ENCODE measurements around the gene CCDC40. TPM values are rescaled to one million over a fixed set of nuclear protein-coding genes. Genes with fewer than 3 reads are reported as not detected.
"Not testable (repeated sequence)": the region's sequence is repeated elsewhere in the genome, so short reads cannot be mapped to it uniquely, and the experiment has no call there.

Gene CCDC40
- total and polyA plus RNA-seq, 2 donors (not counting 1 experiment from before 2014, with no cell fraction given): 0.63 to 3.2 TPM

DNA sequence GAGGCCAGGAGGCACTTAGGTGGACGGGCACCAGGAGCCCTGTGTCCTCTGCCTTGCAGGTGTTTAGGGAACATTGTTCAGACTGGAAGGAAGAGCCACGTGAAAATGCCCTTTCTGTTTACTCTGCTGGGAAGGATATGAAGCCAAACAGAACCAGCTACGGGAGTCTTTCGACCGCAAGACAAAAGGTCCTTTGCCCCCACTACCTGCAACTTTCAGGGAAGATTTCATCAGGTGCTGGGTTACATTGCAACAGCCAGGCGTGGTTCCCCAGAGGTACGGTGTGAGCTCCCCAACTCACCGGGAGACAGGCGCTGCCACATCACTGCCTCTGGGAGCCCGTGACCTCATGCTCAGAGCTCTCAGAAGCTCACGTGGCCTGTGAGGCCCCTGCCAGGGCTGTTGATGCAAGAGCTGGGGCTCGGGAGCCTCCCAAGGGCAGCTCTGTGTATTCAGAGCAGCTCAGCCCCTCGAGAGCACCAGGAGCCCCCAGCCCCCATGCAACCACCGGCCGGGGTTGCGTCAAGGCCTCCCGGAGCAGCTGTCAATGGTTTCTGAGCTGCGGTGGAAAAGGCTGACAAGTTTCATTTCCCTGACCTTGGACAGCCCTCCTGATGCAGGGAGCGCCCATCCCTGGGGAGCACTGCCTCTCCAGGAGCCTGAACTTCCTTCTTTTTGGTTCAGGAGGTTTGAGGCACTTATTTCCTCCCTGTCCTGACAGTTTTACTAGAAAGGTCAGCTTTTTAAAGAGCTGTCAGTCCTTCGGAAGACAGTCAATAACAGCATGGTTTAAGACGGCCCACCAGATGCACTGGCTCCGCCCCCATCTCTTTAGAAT, 42.8 kb upstream of the CCDC40 start:
- DNase-seq (peak; percentile 58), ATAC-seq (ENCODE audit: low read depth) (no peak)
- no peaks in the 10 kb centered on the region for H3K79me2 ChIP-seq (ENCODE audit: control insufficient read depth, insufficient read depth, low read length)
- peak overlapping the region; percentile 56 for H2AFZ ChIP-seq (ENCODE audit: insufficient read depth, low read depth, low read length, poor library complexity, severe bottlenecking)
- H3K9me3 ChIP-seq (ENCODE audit: control extremely low read depth in 1 of 3, control insufficient read depth in 2 of 3, insufficient read depth in 1 of 3, low read length in 2 of 3): no peaks in the 10 kb centered on the region
- Mint-ChIP-seq H3K4me3 (no peak overlapping the region), H3K27me3 (peaks cover 5% of the 10 kb centered on the region), H3K4me1 (peaks cover 43% of the 10 kb centered on the region), H3K27ac (no peak overlapping the region), H3K9me3 (ENCODE audit: insufficient read depth) (no peaks in the 10 kb centered on the region)
- WGBS (ENCODE audit: insufficient coverage): 32% methylated on average over 22 of the region's 22 CpGs
- ChIA-PET CTCF (interaction anchor here (0.6 to 2.9 kb wide), 13 partner anchors 10 to 252 kb away, joined by 3 to 17 read pairs (median 5); partner anchors contain the start of gene CBX4), POLR2A (interaction anchor here (1.2 kb wide), 1 partner anchor 51 kb away, joined by 4 read pairs; no protein-coding TSS in a partner anchor)
- H3K27me3 ChIP-seq (replicated peaks in 1 of 4; ENCODE audit: control extremely low read depth in 1 of 4, control insufficient read depth in 3 of 4, insufficient read depth in 4 of 4, low read length in 3 of 4): peaks cover 0 to 18% (median 0%) of the 10 kb centered on the region in 4 experiments
- no peak overlapping the region for H3K9ac ChIP-seq (ENCODE audit: low read length)
- H3K4me1 ChIP-seq (ENCODE audit: control insufficient read depth in 2 of 2, insufficient read depth in 2 of 2, low read length in 2 of 2): peaks cover 38 to 48% of the 10 kb centered on the region in 2 donors
- peak overlapping the region; percentile 42 for H3K4me2 ChIP-seq (replicated peaks; ENCODE audit: low read depth, low read length, poor library complexity, severe bottlenecking)
- intact Hi-C loops (cut with micrococcal nuclease): loop anchor here (5.0 kb wide), 1 partner anchor 246 kb away; no protein-coding TSS in a partner anchor
- no peak overlapping the region for H3K4me3 ChIP-seq (ENCODE audit: control extremely low read depth in 1 of 5, extremely low read depth in 1 of 5, insufficient read depth in 1 of 5, low read depth in 2 of 5, low read length in 4 of 5)
- H3K27ac ChIP-seq (ENCODE audit: low read length in 2 of 2): no peak overlapping the region
- H3K36me3 ChIP-seq (replicated peaks in 1 of 2; ENCODE audit: control extremely low read depth in 1 of 2, control insufficient read depth in 1 of 2, extremely low read depth in 1 of 2, insufficient read depth in 2 of 2, low read length in 1 of 2): no peaks in the 10 kb centered on the region
- TF ChIP-seq, protein P1, sequence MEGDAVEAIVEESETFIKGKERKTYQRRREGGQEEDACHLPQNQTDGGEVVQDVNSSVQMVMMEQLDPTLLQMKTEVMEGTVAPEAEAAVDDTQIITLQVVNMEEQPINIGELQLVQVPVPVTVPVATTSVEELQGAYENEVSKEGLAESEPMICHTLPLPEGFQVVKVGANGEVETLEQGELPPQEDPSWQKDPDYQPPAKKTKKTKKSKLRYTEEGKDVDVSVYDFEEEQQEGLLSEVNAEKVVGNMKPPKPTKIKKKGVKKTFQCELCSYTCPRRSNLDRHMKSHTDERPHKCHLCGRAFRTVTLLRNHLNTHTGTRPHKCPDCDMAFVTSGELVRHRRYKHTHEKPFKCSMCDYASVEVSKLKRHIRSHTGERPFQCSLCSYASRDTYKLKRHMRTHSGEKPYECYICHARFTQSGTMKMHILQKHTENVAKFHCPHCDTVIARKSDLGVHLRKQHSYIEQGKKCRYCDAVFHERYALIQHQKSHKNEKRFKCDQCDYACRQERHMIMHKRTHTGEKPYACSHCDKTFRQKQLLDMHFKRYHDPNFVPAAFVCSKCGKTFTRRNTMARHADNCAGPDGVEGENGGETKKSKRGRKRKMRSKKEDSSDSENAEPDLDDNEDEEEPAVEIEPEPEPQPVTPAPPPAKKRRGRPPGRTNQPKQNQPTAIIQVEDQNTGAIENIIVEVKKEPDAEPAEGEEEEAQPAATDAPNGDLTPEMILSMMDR (IDR thresholded peaks at IDR 0.05): no peak
- TF ChIP-seq EZH2 (IDR thresholded peaks at IDR 0.05; ENCODE audit: borderline replicate concordance, insufficient read depth, low read depth, low read length, poor library complexity, severe bottlenecking): no peak
- H4K20me1 ChIP-seq (ENCODE audit: control insufficient read depth, insufficient read depth, low read length, poor library complexity, severe bottlenecking): no peaks in the 10 kb centered on the region

DNA sequence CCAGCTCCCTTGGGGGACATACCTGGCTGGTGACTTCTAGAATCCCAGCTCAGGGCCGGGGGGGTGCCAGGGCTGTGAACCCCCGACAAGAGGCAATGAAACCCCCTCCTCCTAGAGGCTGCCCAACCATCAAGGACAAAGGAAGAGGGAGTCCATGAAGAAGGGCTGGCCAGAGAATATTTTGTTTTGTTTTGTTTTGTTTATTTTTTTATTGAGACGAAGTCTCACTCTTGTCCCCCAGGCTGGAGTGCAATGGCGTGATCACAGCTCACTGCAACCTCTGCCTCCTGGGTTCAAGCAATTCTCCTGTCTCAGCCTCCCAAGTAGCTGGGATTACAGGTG, 42.2 kb upstream of the CCDC40 start:
- H3K4me3 Mint-ChIP-seq; DNase-seq; H3K36me3 ChIP-seq (replicated peaks in 1 of 2; ENCODE audit: control extremely low read depth in 1 of 2, control insufficient read depth in 1 of 2, extremely low read depth in 1 of 2, insufficient read depth in 2 of 2, low read length in 1 of 2); H3K9me3 Mint-ChIP-seq (ENCODE audit: insufficient read depth); H3K4me3 ChIP-seq (ENCODE audit: control extremely low read depth in 1 of 5, extremely low read depth in 1 of 5, insufficient read depth in 1 of 5, low read depth in 2 of 5, low read length in 4 of 5); H3K79me2 ChIP-seq (ENCODE audit: control insufficient read depth, insufficient read depth, low read length); H4K20me1 ChIP-seq (ENCODE audit: control insufficient read depth, insufficient read depth, low read length, poor library complexity, severe bottlenecking); H3K9ac ChIP-seq (ENCODE audit: low read length); H3K27me3 Mint-ChIP-seq; H3K27ac ChIP-seq (ENCODE audit: low read length in 2 of 2); H3K27ac Mint-ChIP-seq; H3K9me3 ChIP-seq (ENCODE audit: control extremely low read depth in 1 of 3, control insufficient read depth in 2 of 3, insufficient read depth in 1 of 3, low read length in 2 of 3); ATAC-seq (ENCODE audit: low read depth): not testable (repeated sequence)
- ChIA-PET POLR2A (interaction anchor here (1.2 kb wide), 1 partner anchor 52 kb away, joined by 4 read pairs; no protein-coding TSS in a partner anchor), CTCF (interaction anchor here (0.6 to 2.9 kb wide), 13 partner anchors 10 to 253 kb away, joined by 3 to 17 read pairs (median 5); no protein-coding TSS in a partner anchor)
- intact Hi-C loops (cut with micrococcal nuclease): loop anchor here (5.0 kb wide), 1 partner anchor 247 kb away; no protein-coding TSS in a partner anchor
- 92% methylated on average over 2 of the region's 4 CpGs for WGBS (ENCODE audit: insufficient coverage)
- peak overlapping the region; percentile 42 for H3K4me2 ChIP-seq (replicated peaks; ENCODE audit: low read depth, low read length, poor library complexity, severe bottlenecking)
- peak overlapping the region; percentile 56 for H2AFZ ChIP-seq (ENCODE audit: insufficient read depth, low read depth, low read length, poor library complexity, severe bottlenecking)
- peaks cover 0 to 18% (median 0%) of the 10 kb centered on the region in 4 experiments for H3K27me3 ChIP-seq (replicated peaks in 1 of 4; ENCODE audit: control extremely low read depth in 1 of 4, control insufficient read depth in 3 of 4, insufficient read depth in 4 of 4, low read length in 3 of 4)
- H3K4me1 ChIP-seq (ENCODE audit: control insufficient read depth in 2 of 2, insufficient read depth in 2 of 2, low read length in 2 of 2): peaks cover 38 to 48% of the 10 kb centered on the region in 2 donors
- peaks cover 44% of the 10 kb centered on the region for H3K4me1 Mint-ChIP-seq

Data from B cell (primary cell).